OCI-LY7 (cell line): ENCODE measurements around the gene LAMA2. TPM values are rescaled to one million over a fixed set of nuclear protein-coding genes. Genes with fewer than 3 reads are reported as not detected.
"Not testable (repeated sequence)": the region's sequence is repeated elsewhere in the genome, so short reads cannot be mapped to it uniquely, and the experiment has no call there.

Source experiments
- BruUV-seq: library from RNA; stranded (reverse); fragments of 400-500 nt; replicated peaks from 2 replicates; lab custom pipeline; 2021; lab: Mats Ljungman, UMichigan
- CTCF ChIA-PET: fragments of 300-600 bp; sonication (Branson Sonifier 250); formaldehyde crosslinking; loops from one replicate; lab custom pipeline; 2022; ENCODE audit warnings: antibody characterized with exemption; ENCODE audit not compliant: unreplicated experiment; lab: Charles Lee
- POLR2A ChIA-PET: fragments of 300-600 bp; sonication (Branson Sonifier 250); formaldehyde crosslinking; loops from one replicate; lab custom pipeline; 2022; ENCODE audit warnings: antibody characterized with exemption; lab: Charles Lee
- DNase-seq: peaks from one replicate; pipeline ENCODE4 v3.0.0-alpha.2; 2015; ENCODE audit warnings: low spot score
- H2AFZ ChIP-seq: fragments of 200-600 bp; sonication (generic), shearing (Covaris generic); 2 replicates; pipeline ENCODE4 v1.6.1; 2014; ENCODE audit warnings: mild to moderate bottlenecking, antibody characterized with exemption, low read length, moderate library complexity
- H3K27ac ChIP-seq: fragments of 200-600 bp; sonication (generic); 2 replicates; pipeline ENCODE4 v1.5.1; 2014; ENCODE audit warnings: mixed run types, low read depth, mild to moderate bottlenecking, moderate library complexity, low read length, inconsistent platforms; ENCODE audit not compliant: poor library complexity, severe bottlenecking
- H3K36me3 ChIP-seq: fragments of 200-600 bp; sonication (generic); 2 replicates; pipeline ENCODE4 v1.6.1; 2014; ENCODE audit warnings: mild to moderate bottlenecking, antibody characterized with exemption, low read length, moderate library complexity, mixed read lengths; ENCODE audit not compliant: insufficient read depth
- H3K4me1 ChIP-seq: fragments of 200-600 bp; sonication (generic); 2 replicates; pipeline ENCODE4 v1.5.1; 2014; ENCODE audit warnings: mild to moderate bottlenecking, low read length; ENCODE audit not compliant: insufficient read depth, poor library complexity, severe bottlenecking
- H3K4me2 ChIP-seq: fragments of 200-600 bp; sonication (generic); 2 replicates; pipeline ENCODE4 v1.6.1; 2014; ENCODE audit warnings: mild to moderate bottlenecking, low read length
- H3K4me3 ChIP-seq: fragments of 200-600 bp; sonication (generic); 2 replicates; pipeline ENCODE4 v1.5.1; 2014; ENCODE audit warnings: mild to moderate bottlenecking, low read depth, low read length; ENCODE audit not compliant: poor library complexity, severe bottlenecking
- H3K79me2 ChIP-seq: fragments of 200-600 bp; sonication (generic); 2 replicates; pipeline ENCODE4 v1.6.1; 2016; ENCODE audit warnings: low read depth, mild to moderate bottlenecking, low read length, moderate library complexity, mixed read lengths; ENCODE audit not compliant: insufficient read depth
- H3K9me2 ChIP-seq: fragments of 200-600 bp; sonication (generic); 2 replicates; pipeline ENCODE4 v1.6.1; 2016; ENCODE audit warnings: mild to moderate bottlenecking, low read length, mixed read lengths; ENCODE audit not compliant: insufficient read depth
- H3K9me3 ChIP-seq: fragments of 200-600 bp; sonication (generic); 2 replicates; pipeline ENCODE4 v1.6.1; 2014; ENCODE audit warnings: mild to moderate bottlenecking, mixed run types, low read length, mixed read lengths
- H4K20me1 ChIP-seq: fragments of 200-600 bp; sonication (generic); 2 replicates; pipeline ENCODE4 v1.6.1; 2014; ENCODE audit warnings: mild to moderate bottlenecking, antibody characterized with exemption, low read length, moderate library complexity, mixed read lengths; ENCODE audit not compliant: insufficient read depth
- EZH2phosphoT487 ChIP-seq: fragments of 200-600 bp; sonication (generic); IDR thresholded peaks from 2 replicates; pipeline ENCODE4 v1.6.1; 2018; ENCODE audit warnings: low read depth, borderline replicate concordance, mild to moderate bottlenecking, mixed run types, antibody characterized with exemption, low read length, moderate library complexity, mixed read lengths
- intact Hi-C: fragments of 100-400 bp; cut with micrococcal nuclease; formaldehyde crosslinking; loops from one replicate; pipeline ENCODE4 v1.10.0; 2022; ENCODE audit not compliant: unreplicated experiment
- total RNA-seq, 2 experiments: library from RNA; depleted of rRNA in 1 of 2; stranded (reverse); fragments of >200 nt in 1 of 2; shearing (Covaris generic) in 1 of 2; gene quantifications; 2 replicates each; pipeline ENCODE4 v1.2.3, GENCODE V29; 2014 to 2022
- TF ChIP-seq, protein P1 (sequence below): fragments of 200-600 bp; sonication (generic); conservative IDR thresholded peaks from 2 replicates; pipeline ENCODE4 v1.5.1; 2014; ENCODE audit warnings: mild to moderate bottlenecking, antibody characterized with exemption, low read length, moderate library complexity, mixed read lengths

LAMA2 gene
- total RNA-seq, 2 experiments from 2014 or later, result not detected

DNA sequence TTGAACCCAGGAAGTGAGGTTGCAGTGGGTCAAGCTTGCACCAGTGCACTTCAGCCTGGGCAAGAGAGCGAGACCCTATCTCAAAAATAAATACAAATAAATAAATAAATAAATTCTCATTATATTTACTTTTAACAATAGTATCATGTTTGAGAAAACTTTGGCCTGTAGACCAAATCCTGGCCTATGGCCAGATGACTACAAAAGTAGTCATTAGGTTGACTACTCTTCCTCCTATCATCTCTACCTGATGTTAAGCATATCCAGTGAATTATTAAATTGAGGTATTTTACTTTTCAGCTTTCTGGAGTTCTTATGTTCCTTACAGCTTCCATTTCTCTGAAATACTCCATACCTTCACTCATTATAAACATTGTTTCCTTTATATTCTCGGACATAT lies 280.6 kb downstream of the LAMA2 start:
- no peak for TF ChIP-seq EZH2phosphoT487
- TF ChIP-seq, protein P1, sequence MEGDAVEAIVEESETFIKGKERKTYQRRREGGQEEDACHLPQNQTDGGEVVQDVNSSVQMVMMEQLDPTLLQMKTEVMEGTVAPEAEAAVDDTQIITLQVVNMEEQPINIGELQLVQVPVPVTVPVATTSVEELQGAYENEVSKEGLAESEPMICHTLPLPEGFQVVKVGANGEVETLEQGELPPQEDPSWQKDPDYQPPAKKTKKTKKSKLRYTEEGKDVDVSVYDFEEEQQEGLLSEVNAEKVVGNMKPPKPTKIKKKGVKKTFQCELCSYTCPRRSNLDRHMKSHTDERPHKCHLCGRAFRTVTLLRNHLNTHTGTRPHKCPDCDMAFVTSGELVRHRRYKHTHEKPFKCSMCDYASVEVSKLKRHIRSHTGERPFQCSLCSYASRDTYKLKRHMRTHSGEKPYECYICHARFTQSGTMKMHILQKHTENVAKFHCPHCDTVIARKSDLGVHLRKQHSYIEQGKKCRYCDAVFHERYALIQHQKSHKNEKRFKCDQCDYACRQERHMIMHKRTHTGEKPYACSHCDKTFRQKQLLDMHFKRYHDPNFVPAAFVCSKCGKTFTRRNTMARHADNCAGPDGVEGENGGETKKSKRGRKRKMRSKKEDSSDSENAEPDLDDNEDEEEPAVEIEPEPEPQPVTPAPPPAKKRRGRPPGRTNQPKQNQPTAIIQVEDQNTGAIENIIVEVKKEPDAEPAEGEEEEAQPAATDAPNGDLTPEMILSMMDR, result no peak
- Histone ChIP-seq H3K9me3 (no peaks in the 10 kb centered on the region), H3K4me3 (no peak overlapping the region), H3K4me2 (no peak overlapping the region), H3K36me3 (no peaks in the 10 kb centered on the region), H2AFZ (no peak overlapping the region), H3K9me2 (no peaks in the 10 kb centered on the region), H4K20me1 (no peaks in the 10 kb centered on the region), H3K27ac (no peak overlapping the region), H3K4me1 (no peaks in the 10 kb centered on the region), H3K79me2 (no peaks in the 10 kb centered on the region)
- intact Hi-C loops, result no loop called here
- no TSS peak for BruUV-seq
- ChIA-PET POLR2A (no interaction called here), CTCF (no interaction called here)
- DNase-seq, result no peak

DNA sequence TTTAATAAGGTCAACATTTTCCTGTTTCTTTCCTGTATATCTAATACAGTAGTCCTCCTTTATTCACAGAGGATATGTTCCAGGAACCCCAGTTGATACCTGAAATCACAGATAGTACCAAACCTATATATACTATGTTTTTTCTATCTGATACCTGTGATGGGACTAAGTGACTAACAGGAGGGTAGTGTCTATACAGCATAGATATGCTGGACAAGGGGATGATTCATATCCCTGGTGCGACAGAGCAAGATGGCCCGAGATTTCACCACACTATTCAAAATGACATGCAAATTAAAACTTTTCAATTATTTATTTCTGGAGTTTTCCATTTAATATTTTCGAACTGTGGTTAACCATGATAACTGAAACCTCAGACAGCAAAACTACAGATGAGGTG lies 281.1 kb downstream of the LAMA2 start:
- H3K4me2 ChIP-seq, result no peak overlapping the region
- no peak overlapping the region for H3K4me3 ChIP-seq
- ChIA-PET POLR2A (no interaction called here), CTCF (no interaction called here)
- no peaks in the 10 kb centered on the region for H3K9me2 ChIP-seq
- H4K20me1 ChIP-seq, result no peaks in the 10 kb centered on the region
- intact Hi-C loops, result no loop called here
- no peaks in the 10 kb centered on the region for H3K4me1 ChIP-seq
- H2AFZ ChIP-seq, result no peak overlapping the region
- TF ChIP-seq, protein P1, result no peak
- TF ChIP-seq EZH2phosphoT487, result no peak
- no peaks in the 10 kb centered on the region for H3K9me3 ChIP-seq
- H3K79me2 ChIP-seq, result no peaks in the 10 kb centered on the region
- BruUV-seq, result no TSS peak
- no peak for DNase-seq
- no peak overlapping the region for H3K27ac ChIP-seq
- H3K36me3 ChIP-seq, result no peaks in the 10 kb centered on the region

DNA sequence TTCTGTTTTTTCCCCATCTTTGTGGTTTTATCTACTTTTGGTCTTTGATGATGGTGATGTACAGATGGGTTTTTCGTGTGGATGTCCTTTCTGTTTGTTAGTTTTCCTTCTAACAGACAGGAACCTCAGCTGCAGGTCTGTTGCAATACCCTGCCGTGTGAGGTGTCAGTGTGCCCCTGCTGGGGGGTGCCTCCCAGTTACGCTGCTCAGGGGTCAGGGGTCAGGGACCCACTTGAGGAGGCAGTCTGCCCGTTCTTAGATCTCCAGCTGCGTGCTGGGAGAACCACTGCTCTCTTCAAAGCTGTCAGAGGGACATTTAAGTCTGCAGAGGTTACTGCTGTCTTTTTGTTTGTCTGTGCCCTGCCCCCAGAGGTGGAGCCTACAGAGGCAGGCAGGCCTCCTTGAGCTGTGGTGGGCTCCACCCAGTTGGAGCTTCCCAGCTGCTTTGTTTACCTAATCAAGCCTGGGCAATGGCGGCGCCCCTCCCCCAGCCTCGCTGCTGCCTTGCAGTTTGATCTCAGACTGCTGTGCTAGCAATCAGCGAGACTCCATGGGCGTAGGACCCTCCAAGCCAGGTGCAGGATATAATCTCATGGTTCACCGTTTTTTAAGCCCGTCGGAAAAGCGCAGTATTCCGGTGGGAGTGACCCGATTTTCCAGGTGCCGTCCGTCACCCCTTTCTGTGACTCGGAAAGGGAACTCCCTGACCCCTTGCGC lies 289.5 kb downstream of the LAMA2 start:
- H3K4me2 ChIP-seq, CTCF ChIA-PET, intact Hi-C loops, H3K27ac ChIP-seq, H3K4me1 ChIP-seq, H3K36me3 ChIP-seq, DNase-seq, POLR2A ChIA-PET, H4K20me1 ChIP-seq, H3K9me2 ChIP-seq, H3K9me3 ChIP-seq, H3K4me3 ChIP-seq, H2AFZ ChIP-seq, H3K79me2 ChIP-seq, BruUV-seq: not testable (repeated sequence)
